Fibroblast of mammary gland (primary cell): ENCODE data around the gene SGK2.

Source experiments
- DNase-seq: peaks from one replicate; pipeline ENCODE4 v3.0.0-alpha.2; 2010; ENCODE audit warnings: low read depth
- H3K4me3 ChIP-seq: 2 replicates; pipeline ENCODE4 v1.5.1; 2011; ENCODE audit warnings: low read depth, mild to moderate bottlenecking, low read length, moderate library complexity; ENCODE audit not compliant: control insufficient read depth
- CTCF ChIP-seq: conservative IDR thresholded peaks from 2 replicates; pipeline ENCODE4 v1.5.1; 2011; ENCODE audit warnings: low read depth, low read length, inconsistent platforms; ENCODE audit not compliant: control insufficient read depth, insufficient read depth

SGK2 gene

GRCh38 chr20:43516251-43516824 lies 42.5 kb upstream of the SGK2 start:
- DNase-seq = no peak

GRCh38 chr20:43520074-43520630 lies 38.7 kb upstream of the SGK2 start:
- TF ChIP-seq CTCF = no peak
- DNase-seq = no peak
- H3K4me3 ChIP-seq = no peak overlapping the region

More at GRCh38 chr20:43516251-43516824, 42.5 kb upstream of the SGK2 start:
- H3K4me3 ChIP-seq = no peak overlapping the region
- TF ChIP-seq CTCF = no peak

- no peak for DNase-seq
- no peak overlapping the region for H3K4me3 ChIP-seq
- no peak for TF ChIP-seq CTCF
These were observed 33.8 kb upstream of the SGK2 start for GRCh38 chr20:43525021-43525420.

GRCh38 chr20:43528258-43528875 lies 30.5 kb upstream of the SGK2 start:
- no peak overlapping the region for H3K4me3 ChIP-seq
- no peak for TF ChIP-seq CTCF

GRCh38 chr20:43529051-43529450 lies 29.8 kb upstream of the SGK2 start:
- no peak for DNase-seq
- no peak for TF ChIP-seq CTCF
- no peak overlapping the region for H3K4me3 ChIP-seq

More at GRCh38 chr20:43528258-43528875, 30.5 kb upstream of the SGK2 start:
- no peak for DNase-seq

GRCh38 chr20:43529457-43530153 lies 29.2 kb upstream of the SGK2 start:
- DNase-seq = no peak
- H3K4me3 ChIP-seq = no peak overlapping the region
- TF ChIP-seq CTCF = no peak
